IPS DF 6.9 (cell line): ENCODE measurements around the gene CASK.

Experiments used
- DNase-seq: peaks from one replicate; pipeline ENCODE4 v3.0.0-alpha.2; 2013; ENCODE audit warnings: low read depth, low spot score
- H3K27ac ChIP-seq: one replicate; pipeline ENCODE4 v1.5.1; 2013; ENCODE audit warnings: low read length, control low read depth
- H3K27me3 ChIP-seq: 2 replicates; pipeline ENCODE4 v1.6.1; 2013; ENCODE audit warnings: mild to moderate bottlenecking, low read length; ENCODE audit not compliant: control insufficient read depth, insufficient read depth
- H3K36me3 ChIP-seq: 2 replicates; pipeline ENCODE4 v1.6.1; 2013; ENCODE audit warnings: low read length; ENCODE audit not compliant: control insufficient read depth, insufficient read depth
- H3K4me1 ChIP-seq: 2 replicates; pipeline ENCODE4 v1.6.1; 2013; ENCODE audit warnings: low read length; ENCODE audit not compliant: control insufficient read depth, insufficient read depth
- H3K4me3 ChIP-seq: 2 replicates; pipeline ENCODE4 v1.5.1; 2013; ENCODE audit warnings: mild to moderate bottlenecking, low read length
- H3K9me3 ChIP-seq: 2 replicates; pipeline ENCODE4 v1.6.1; 2013; ENCODE audit warnings: low read length, inconsistent platforms; ENCODE audit not compliant: control insufficient read depth, insufficient read depth
- WGBS: extraction: QIAGEN DNeasy Blood & Tissue Kit; methylation state at CpG from one replicate; pipeline ENCODE4 v1.1.7; 2013; ENCODE audit warnings: mixed read lengths, missing lambda C conversion rate; ENCODE audit not compliant: insufficient read length, insufficient coverage; 5-methylcytosine and 5-hydroxymethylcytosine counted together

CASK gene

DNA sequence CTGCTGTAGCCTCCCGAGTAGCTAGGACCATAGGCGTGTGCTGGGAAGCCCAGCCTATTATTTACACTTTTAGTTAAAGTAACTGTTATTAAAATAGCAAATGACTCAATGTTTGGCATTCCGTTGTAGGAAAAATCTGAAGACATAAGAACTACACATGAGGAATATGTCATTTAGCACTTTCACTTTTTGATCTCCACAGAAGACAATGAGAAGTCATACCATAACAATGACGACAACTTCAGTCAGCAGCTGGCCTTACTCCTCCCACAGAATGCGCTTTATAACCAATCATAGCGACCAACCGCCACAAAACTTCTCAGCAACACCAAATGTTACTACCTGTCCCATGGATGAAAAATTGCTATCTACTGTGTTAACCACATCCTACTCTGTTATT is 227.9 kb downstream of the CASK start:
- Histone ChIP-seq H3K27ac (no peak overlapping the region), H3K4me1 (no peaks in the 10 kb centered on the region), H3K9me3 (no peaks in the 10 kb centered on the region), H3K27me3 (no peaks in the 10 kb centered on the region), H3K36me3 (no peaks in the 10 kb centered on the region), H3K4me3 (no peak overlapping the region)
- no CpG with 5 or more reads among the region's 7 CpGs for WGBS
- DNase-seq = no peak

DNA sequence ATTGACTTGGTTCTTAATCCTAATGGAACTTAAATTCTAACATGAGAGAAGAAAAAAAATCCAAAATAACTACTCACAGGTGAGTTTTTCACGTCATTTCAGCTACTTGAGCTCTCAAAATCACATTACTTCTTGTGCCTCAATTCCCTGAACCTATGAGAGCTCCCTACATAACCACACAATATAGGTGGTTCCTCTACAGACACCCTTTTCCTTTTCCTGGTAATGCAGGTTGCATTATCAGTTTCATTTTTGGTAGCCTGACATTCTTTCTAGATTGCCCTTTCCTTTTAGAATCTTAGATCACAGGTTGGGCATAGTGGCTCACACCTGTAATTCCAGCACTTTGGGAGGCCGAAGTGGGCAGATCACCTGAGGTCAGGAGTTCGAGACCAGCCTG is 230.3 kb downstream of the CASK start:
- H3K27me3 ChIP-seq = no peaks in the 10 kb centered on the region

GRCh38 chrX:41692162-41692749 is 231.1 kb downstream of the CASK start:
- Histone ChIP-seq H3K27me3 (no peaks in the 10 kb centered on the region), H3K27ac (no peak overlapping the region), H3K9me3 (no peaks in the 10 kb centered on the region), H3K4me3 (no peak overlapping the region), H3K4me1 (no peaks in the 10 kb centered on the region), H3K36me3 (no peaks in the 10 kb centered on the region)
- no peak for DNase-seq
- no CpG with 5 or more reads among the region's 1 CpG for WGBS

More for the DNA sequence above, 230.3 kb downstream of the CASK start:
- H3K27ac ChIP-seq = no peak overlapping the region
- no peaks in the 10 kb centered on the region for H3K4me1 ChIP-seq
- no peak for DNase-seq
- H3K9me3 ChIP-seq = no peaks in the 10 kb centered on the region
- no CpG with 5 or more reads among the region's 3 CpGs for WGBS
- H3K4me3 ChIP-seq = no peak overlapping the region
- no peaks in the 10 kb centered on the region for H3K36me3 ChIP-seq

GRCh38 chrX:41689711-41690110 is 233.6 kb downstream of the CASK start:
- H3K36me3 ChIP-seq = no peaks in the 10 kb centered on the region
- no peaks in the 10 kb centered on the region for H3K27me3 ChIP-seq
- DNase-seq = no peak
- H3K27ac ChIP-seq = no peak overlapping the region
- no CpG with 5 or more reads among the region's 3 CpGs for WGBS
- no peaks in the 10 kb centered on the region for H3K9me3 ChIP-seq
- no peaks in the 10 kb centered on the region for H3K4me1 ChIP-seq
- H3K4me3 ChIP-seq = no peak overlapping the region

GRCh38 chrX:41688835-41689234 is 234.5 kb downstream of the CASK start, which contains the start of gene GPR34:
Gene GPR34, plus strand, starts transcription at chrX:41688973. Its CDS starts 6,661 bp downstream, at chrX:41695634.
- no peak for DNase-seq
- no CpG with 5 or more reads among the region's 8 CpGs for WGBS
- Histone ChIP-seq H3K4me3 (no peak within 1 kb of the TSS), H3K27ac (no peak within 1 kb of the TSS), H3K36me3 (no peaks in the 10 kb centered on the region), H3K27me3 (no peaks in the 10 kb centered on the region), H3K9me3 (no peaks in the 10 kb centered on the region), H3K4me1 (no peaks in the 10 kb centered on the region)

DNA sequence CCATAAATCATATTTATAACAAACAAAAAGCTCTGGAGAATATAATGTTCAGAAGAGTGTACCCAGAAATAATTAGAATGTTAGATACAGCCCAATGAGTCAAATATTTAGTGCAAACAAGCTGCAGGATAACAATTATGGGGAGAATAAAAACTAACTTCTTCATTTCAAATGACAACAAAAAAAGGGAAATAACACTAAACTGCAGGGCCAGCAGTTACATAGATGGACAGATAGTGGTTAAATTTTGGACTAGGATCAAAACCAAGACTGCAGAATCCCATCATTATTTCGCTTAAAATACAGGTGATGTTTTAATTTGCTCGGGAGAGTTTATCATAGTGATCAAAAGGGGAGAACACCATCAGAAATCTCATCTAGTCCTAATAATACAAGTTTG is 235.2 kb downstream of the CASK start:
- H3K27me3 ChIP-seq = no peaks in the 10 kb centered on the region
- no peaks in the 10 kb centered on the region for H3K4me1 ChIP-seq
- no peak overlapping the region for H3K4me3 ChIP-seq
- DNase-seq = no peak
- no peak overlapping the region for H3K27ac ChIP-seq
- no CpG with 5 or more reads among the region's 2 CpGs for WGBS
- H3K36me3 ChIP-seq = no peaks in the 10 kb centered on the region
- no peaks in the 10 kb centered on the region for H3K9me3 ChIP-seq

DNA sequence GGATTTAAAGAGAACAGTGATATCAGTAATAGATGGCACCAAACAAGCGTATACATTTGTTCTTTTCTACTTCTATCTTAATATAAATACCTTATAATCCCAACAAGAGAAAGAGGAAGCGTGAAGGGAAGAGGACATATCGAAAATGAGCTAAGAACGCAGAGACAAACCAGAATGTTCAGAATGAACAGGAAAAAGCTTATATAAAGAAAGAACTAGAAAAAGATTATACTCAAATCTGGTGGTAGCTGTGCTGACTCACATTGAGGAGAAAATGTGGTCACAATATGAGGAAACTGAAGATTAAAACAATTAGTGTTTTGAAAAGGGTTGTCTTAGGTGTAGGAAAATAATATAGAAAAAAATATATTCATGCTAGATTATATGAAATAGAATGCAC is 236.6 kb downstream of the CASK start:
- Histone ChIP-seq H3K9me3 (no peaks in the 10 kb centered on the region), H3K27ac (no peak overlapping the region), H3K36me3 (no peaks in the 10 kb centered on the region), H3K4me3 (no peak overlapping the region), H3K27me3 (no peaks in the 10 kb centered on the region), H3K4me1 (no peaks in the 10 kb centered on the region)
- no peak for DNase-seq
- WGBS = no CpG with 5 or more reads among the region's 4 CpGs

GRCh38 chrX:41684940-41685339 is 238.4 kb downstream of the CASK start:
- H3K27ac ChIP-seq = no peak overlapping the region

DNA sequence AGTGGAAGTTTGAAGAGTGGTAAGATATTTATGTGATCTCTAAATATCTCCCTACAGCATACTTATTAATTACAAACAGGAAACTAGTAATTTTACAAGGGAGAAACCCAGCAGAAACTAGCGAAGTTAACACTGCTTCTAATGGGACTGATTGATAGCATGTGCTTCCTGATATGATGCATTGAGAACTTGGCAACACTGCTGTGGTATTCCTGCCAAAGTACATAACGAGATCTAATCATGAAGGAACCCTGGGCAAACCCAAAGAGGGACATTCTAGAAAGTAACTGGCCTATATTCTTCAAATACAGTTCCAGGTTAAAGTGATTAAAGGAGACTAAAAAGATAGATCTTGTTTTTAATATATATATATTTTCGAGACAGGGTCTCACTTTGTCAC is 239.2 kb downstream of the CASK start:
- Histone ChIP-seq H3K36me3 (no peaks in the 10 kb centered on the region), H3K4me3 (no peak overlapping the region), H3K4me1 (no peaks in the 10 kb centered on the region), H3K9me3 (no peaks in the 10 kb centered on the region), H3K27ac (no peak overlapping the region), H3K27me3 (no peaks in the 10 kb centered on the region)
- no peak for DNase-seq
- WGBS = no CpG with 5 or more reads among the region's 3 CpGs

More at GRCh38 chrX:41684940-41685339, 238.4 kb downstream of the CASK start:
- Histone ChIP-seq H3K4me1 (no peaks in the 10 kb centered on the region), H3K27me3 (no peaks in the 10 kb centered on the region), H3K4me3 (no peak overlapping the region), H3K36me3 (no peaks in the 10 kb centered on the region), H3K9me3 (no peaks in the 10 kb centered on the region)
- WGBS = 100% methylated on average over 1 of the region's 2 CpGs
- no peak for DNase-seq

DNA sequence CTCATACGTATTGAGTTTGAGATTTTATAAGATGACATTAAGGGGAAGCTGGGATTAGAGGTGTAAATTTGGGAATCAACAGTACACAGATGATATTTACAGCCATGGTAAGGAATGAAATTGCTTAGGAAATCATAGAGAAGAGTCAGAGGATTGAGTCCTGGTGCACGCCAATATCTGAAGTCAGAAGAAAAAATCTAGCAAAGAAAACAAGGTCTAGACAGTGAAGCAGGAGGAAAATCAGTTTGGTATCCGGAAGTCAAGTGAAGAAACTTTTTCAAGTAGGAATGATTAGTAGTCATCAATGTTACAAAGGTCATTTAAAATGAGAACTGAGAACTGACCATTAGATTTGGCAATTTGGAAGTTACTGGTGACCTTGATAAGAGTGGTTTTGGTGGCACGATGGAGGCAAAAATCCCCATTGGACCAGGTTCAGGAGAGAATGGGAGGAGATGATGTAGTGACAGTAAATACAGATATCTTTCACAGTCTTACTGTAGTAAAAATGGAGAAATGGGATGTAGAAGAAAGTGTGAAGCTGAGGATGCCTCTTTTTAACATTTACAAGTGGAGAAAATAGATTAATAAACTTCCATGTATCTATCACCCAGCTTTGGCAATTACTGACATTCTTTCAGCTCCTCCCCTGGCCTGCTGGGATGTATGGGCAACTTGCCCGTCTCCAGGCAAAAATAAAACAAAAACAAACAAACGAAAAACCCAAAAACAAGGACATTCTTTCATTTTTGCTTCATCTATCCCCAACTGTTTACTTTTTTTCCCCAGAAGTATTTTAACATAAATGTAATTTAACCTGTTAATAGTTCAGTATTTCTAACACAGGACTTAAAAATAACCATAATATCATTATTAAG is 245.9 kb downstream of the CASK start:
- no peak for DNase-seq
- H3K4me3 ChIP-seq = no peak overlapping the region
- no peaks in the 10 kb centered on the region for H3K4me1 ChIP-seq
- no peaks in the 10 kb centered on the region for H3K9me3 ChIP-seq
- H3K36me3 ChIP-seq = no peaks in the 10 kb centered on the region
- WGBS = 100% methylated on average over 2 of the region's 6 CpGs
- H3K27me3 ChIP-seq = no peaks in the 10 kb centered on the region
- no peak overlapping the region for H3K27ac ChIP-seq
